Testis (tissue), 2 donors: Measurements from ENCODE around the gene RPE65.

Source experiments
- POLR2A ChIP-seq: fragments of 450-650 bp; IDR thresholded peaks from one replicate; pipeline ENCODE4 v1.6.1; 2017; ENCODE audit warnings: antibody characterized with exemption, mild to moderate bottlenecking, moderate library complexity
- TF ChIP-seq, protein P1 (sequence below), 3 experiments: fragments of 450-650 bp in 2 of 3; fragments of 200-600 bp in 1 of 3; sonication (generic) in 1 of 3; IDR thresholded peaks; one replicate each; pipeline ENCODE4 v1.5.1; 2016 to 2019; ENCODE audit warnings: antibody characterized with exemption in 3 of 3, mild to moderate bottlenecking in 2 of 3, moderate library complexity in 1 of 3

DNA sequence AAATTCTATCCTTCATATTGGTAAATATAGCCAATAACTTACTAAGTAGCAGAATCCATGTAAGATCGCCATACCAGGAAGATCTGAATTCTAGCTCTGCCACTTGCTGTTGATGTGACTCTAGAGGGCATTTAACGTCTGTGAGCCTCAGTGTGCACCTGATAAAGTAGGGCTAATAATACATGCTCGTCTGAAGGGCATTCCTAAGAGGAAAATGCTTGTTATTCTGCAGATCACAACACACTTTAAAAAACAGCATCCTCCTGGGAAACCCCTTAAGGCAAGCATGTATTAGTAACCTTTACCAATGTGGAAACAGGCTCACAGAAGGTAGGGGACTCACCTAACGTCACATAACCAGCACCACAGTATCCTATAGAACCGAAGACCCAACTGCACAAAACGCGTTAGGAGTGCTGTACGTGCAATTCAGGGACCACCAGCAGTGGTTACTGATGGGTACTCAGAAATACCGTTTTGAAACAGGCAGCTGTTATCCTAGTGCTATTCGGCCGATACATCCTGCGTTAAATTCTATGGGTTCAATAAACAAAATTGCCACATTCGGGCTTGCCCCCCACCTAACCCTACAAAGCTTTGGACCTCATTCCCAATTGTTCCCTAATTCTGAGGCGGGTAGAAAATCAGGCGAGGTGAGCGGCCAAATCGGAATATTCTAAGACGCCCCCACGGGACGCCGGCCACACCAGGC, 46.4 kb upstream of the RPE65 start:
- no peak for TF ChIP-seq POLR2A
- TF ChIP-seq, protein P1, sequence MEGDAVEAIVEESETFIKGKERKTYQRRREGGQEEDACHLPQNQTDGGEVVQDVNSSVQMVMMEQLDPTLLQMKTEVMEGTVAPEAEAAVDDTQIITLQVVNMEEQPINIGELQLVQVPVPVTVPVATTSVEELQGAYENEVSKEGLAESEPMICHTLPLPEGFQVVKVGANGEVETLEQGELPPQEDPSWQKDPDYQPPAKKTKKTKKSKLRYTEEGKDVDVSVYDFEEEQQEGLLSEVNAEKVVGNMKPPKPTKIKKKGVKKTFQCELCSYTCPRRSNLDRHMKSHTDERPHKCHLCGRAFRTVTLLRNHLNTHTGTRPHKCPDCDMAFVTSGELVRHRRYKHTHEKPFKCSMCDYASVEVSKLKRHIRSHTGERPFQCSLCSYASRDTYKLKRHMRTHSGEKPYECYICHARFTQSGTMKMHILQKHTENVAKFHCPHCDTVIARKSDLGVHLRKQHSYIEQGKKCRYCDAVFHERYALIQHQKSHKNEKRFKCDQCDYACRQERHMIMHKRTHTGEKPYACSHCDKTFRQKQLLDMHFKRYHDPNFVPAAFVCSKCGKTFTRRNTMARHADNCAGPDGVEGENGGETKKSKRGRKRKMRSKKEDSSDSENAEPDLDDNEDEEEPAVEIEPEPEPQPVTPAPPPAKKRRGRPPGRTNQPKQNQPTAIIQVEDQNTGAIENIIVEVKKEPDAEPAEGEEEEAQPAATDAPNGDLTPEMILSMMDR (IDR thresholded peaks at IDR 0.05): no peak
